ENCODE results near the gene SORCS3.

SORCS3 gene

GRCh38 chr10:104924101-104924795, 283.2 kb downstream of the SORCS3 start:
- no peak for TF ChIP-seq CTCF (IDR thresholded peaks at IDR 0.05; ENCODE audit: low read depth, low read length)
- H3K4me3 ChIP-seq (ENCODE audit: low read depth, low read length), result no peak overlapping the region

GRCh38 chr10:104925232-104925851, 284.3 kb downstream of the SORCS3 start:
- no peak for TF ChIP-seq CTCF (IDR thresholded peaks at IDR 0.05; ENCODE audit: low read depth, low read length)
- no peak overlapping the region for H3K4me3 ChIP-seq (ENCODE audit: low read depth, low read length)

GRCh38 chr10:104928734-104929133, 287.6 kb downstream of the SORCS3 start:
- H3K4me3 ChIP-seq (ENCODE audit: low read depth, low read length), result no peak overlapping the region
- no peak for TF ChIP-seq CTCF (IDR thresholded peaks at IDR 0.05; ENCODE audit: low read depth, low read length)

- H3K4me3 ChIP-seq (ENCODE audit: low read depth, low read length), result no peak overlapping the region
- TF ChIP-seq CTCF (IDR thresholded peaks at IDR 0.05; ENCODE audit: low read depth, low read length), result no peak
Observed at GRCh38 chr10:104931612-104932134, 290.6 kb downstream of the SORCS3 start.

GRCh38 chr10:104935656-104936055, 294.6 kb downstream of the SORCS3 start:
- TF ChIP-seq CTCF (IDR thresholded peaks at IDR 0.05; ENCODE audit: low read depth, low read length), result no peak
- H3K4me3 ChIP-seq (ENCODE audit: low read depth, low read length), result no peak overlapping the region

- no peak for TF ChIP-seq CTCF (IDR thresholded peaks at IDR 0.05; ENCODE audit: low read depth, low read length)
- H3K4me3 ChIP-seq (ENCODE audit: low read depth, low read length), result no peak overlapping the region
Observed at GRCh38 chr10:104937567-104937966, 296.5 kb downstream of the SORCS3 start.

- TF ChIP-seq CTCF (IDR thresholded peaks at IDR 0.05; ENCODE audit: low read depth, low read length), result no peak
- H3K4me3 ChIP-seq (ENCODE audit: low read depth, low read length), result no peak overlapping the region
Observed at GRCh38 chr10:104938031-104938430, 296.9 kb downstream of the SORCS3 start.

Measured in WI38 (cell line).